Spleen (tissue), 11 donors: ENCODE results near the gene SLC2A6. TPM values are rescaled to one million over a fixed set of nuclear protein-coding genes. Genes with fewer than 3 reads are reported as not detected.

Experiments used
- DNase-seq: peaks from one replicate; pipeline ENCODE4 v3.0.0-alpha.2; 2020
- H3K27ac ChIP-seq, 8 donors: fragments of 200-600 bp; sonication (generic) in 7 of 8; 1 replicate in 4 of 8; 2 replicates in 4 of 8; pipeline versions ENCODE4 v1.5.0 to v1.8.0; 2016 to 2021; ENCODE audit warnings: inconsistent platforms in 4 of 8, mild to moderate bottlenecking in 4 of 8, moderate library complexity in 1 of 8
- H3K27me3 ChIP-seq, 7 donors: fragments of 200-600 bp; sonication (generic) in 6 of 7; replicated peaks in 1 of 7; 1 replicate in 4 of 7; 2 replicates in 3 of 7; pipeline versions ENCODE4 v1.5.0 to v1.8.0; 2016 to 2021; ENCODE audit warnings: inconsistent platforms in 3 of 7, mild to moderate bottlenecking in 1 of 7
- H3K36me3 ChIP-seq, 6 donors: fragments of 200-600 bp; sonication (generic) in 5 of 6; 1 replicate in 4 of 6; 2 replicates in 2 of 6; pipeline versions ENCODE4 v1.5.0 to v1.8.0; 2016 to 2021; ENCODE audit warnings: inconsistent platforms in 2 of 6
- H3K4me1 ChIP-seq, 6 donors: fragments of 200-600 bp; sonication (generic) in 5 of 6; 1 replicate in 3 of 6; 2 replicates in 3 of 6; pipeline versions ENCODE4 v1.5.0 to v1.8.0; 2016 to 2021; ENCODE audit warnings: inconsistent platforms in 3 of 6
- H3K4me3 ChIP-seq, 8 donors: fragments of 200-600 bp; sonication (generic) in 7 of 8; 1 replicate in 4 of 8; 2 replicates in 4 of 8; pipeline versions ENCODE4 v1.5.0 to v1.8.0; 2016 to 2021; ENCODE audit warnings: inconsistent platforms in 4 of 8, mild to moderate bottlenecking in 4 of 8, moderate library complexity in 2 of 8
- H3K9me3 ChIP-seq, 8 donors: fragments of 200-600 bp; sonication (generic) in 7 of 8; 1 replicate in 4 of 8; 2 replicates in 4 of 8; pipeline versions ENCODE4 v1.5.0 to v1.8.0; 2016 to 2021; ENCODE audit warnings: inconsistent platforms in 4 of 8
- POLR2A ChIP-seq, 3 donors: fragments of 450-650 bp; IDR thresholded peaks; one replicate each; pipeline ENCODE4 v1.5.1; 2017; ENCODE audit warnings: antibody characterized with exemption in 3 of 3, mild to moderate bottlenecking in 1 of 3
- POLR2AphosphoS5 ChIP-seq, 3 donors: sonication (generic); formaldehyde crosslinking; IDR thresholded peaks; one replicate each; pipeline ENCODE4 v1.5.1; 2017; ENCODE audit warnings: antibody characterized with exemption in 3 of 3
- WGBS, 5 donors: extraction: QIAGEN DNeasy Blood & Tissue Kit in 3 of 5; methylation state at CpG; one replicate each; pipeline versions ENCODE4 v1.1.5 to v1.1.7; 2013 to 2018; 5-methylcytosine and 5-hydroxymethylcytosine counted together
- intact Hi-C: fragments of 100-400 bp; cut with DNase I; formaldehyde crosslinking; loops from one replicate; pipeline ENCODE4 v1.15.0; 2023; ENCODE audit warnings: low total_unique reads
- polyA plus RNA-seq, 3 donors: library from polyadenylated mRNA; stranded (reverse); fragments of 200-250 nt; gene quantifications; one replicate each; pipeline ENCODE4 v1.2.1, GENCODE V29; 2013
- total RNA-seq, 7 donors: library from RNA; depleted of rRNA in 3 of 7; stranded (reverse); fragments of >200 nt in 3 of 7; fragmentation: NEBNext Ultra II Directional in 4 of 7; extraction: Animal tissue kit (Norgen Biotek cat#: 25700) in 4 of 7; gene quantifications; one replicate each; pipeline versions ENCODE4 v1.1.0 to v1.2.1, GENCODE V29; 2016 to 2021
- TF ChIP-seq, protein P1 (sequence below), 11 experiments: fragments of 200-600 bp in 7 of 11; fragments of 450-650 bp in 4 of 11; sonication (generic) in 4 of 11; IDR thresholded peaks in 8 of 11; conservative IDR thresholded peaks in 3 of 11; 1 replicate in 7 of 11; 2 replicates in 4 of 11; pipeline versions ENCODE4 v1.4.0 to v1.8.0; 2016 to 2021; ENCODE audit warnings: antibody characterized with exemption in 11 of 11, inconsistent platforms in 4 of 11, mild to moderate bottlenecking in 1 of 11
- donor health status: healthy with polysubstance abuse.
- donor health status: DM: no; HTN: no; CAD: no; lungs with moderate emphysema.
- donor health status: DM: no; HTN: no; CAD: no.
- donor health status: Bipolar disorder and iron deficiency.
- donor health status: healthy.
- donor health status: DM: no; HTN: no; CAD: no.
- donor health status: DM: yes; HTN: yes; CAD: no.

Gene SLC2A6
- total and polyA plus RNA-seq, 10 donors = 15.4 to 35.0 (median 21.9) TPM

DNA sequence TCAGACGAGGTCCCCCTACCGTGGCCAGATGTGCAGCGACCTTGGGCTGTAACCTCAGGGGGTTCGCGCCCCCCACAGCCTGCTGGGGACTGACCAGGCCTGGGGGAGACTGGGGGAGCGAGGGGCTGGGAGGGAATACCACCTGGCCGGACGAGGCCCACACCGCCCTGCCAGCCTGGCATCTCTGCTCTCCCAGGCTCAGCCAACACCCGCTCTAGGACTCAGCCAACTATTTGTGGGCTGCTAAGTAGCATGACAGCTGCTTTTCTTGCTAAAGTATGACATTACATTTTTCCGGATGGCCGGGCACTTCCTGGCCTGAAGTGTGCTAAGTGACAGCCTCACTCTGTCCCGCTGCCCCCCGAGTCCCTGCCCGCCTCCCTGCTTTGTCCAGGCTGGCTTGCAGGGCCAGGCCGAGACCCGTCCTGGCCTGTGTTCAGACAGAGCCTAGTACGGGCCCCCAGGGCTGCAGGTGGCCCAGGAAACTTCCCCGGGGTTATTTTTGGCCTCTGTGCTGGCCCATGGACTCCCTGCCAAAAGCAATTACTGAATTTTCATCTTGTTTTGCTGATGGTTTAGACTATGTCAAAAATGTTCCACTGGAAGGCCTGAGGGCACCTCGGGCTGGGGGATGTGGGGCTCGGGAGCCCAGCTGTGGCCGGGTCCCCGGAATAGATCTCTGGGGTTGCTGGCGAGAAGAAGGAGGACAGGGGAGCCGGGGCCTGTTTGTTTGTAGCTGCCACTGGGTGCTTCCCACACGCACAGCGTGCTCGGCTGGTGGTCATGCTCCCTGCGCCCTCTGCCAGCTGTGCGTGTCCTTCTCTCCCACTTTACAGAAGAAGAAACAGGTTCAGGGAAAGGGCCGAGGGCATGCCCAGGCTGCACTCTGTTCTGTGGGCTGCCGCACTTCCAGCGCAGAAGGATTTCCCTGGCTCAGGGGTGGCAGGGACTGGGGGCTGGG, 13.4 kb upstream of the SLC2A6 start:
- Histone ChIP-seq H3K36me3 (no peaks in the 10 kb centered on the region), H3K27me3 (peaks cover 0 to 46% (median 0%) of the 10 kb centered on the region in 7 donors), H3K9me3 (no peaks in the 10 kb centered on the region), H3K27ac (peak overlapping the region in 7 of 8 donors; percentile 29 to 79 (median 76)), H3K4me3 (no peak overlapping the region), H3K4me1 (peaks cover 0 to 32% (median 13%) of the 10 kb centered on the region in 6 donors)
- 59 to 76% (median 70%) methylated on average over 24 to 33 of the region's 33 CpGs for WGBS, 5 donors
- intact Hi-C loops = no loop called here
- TF ChIP-seq, protein P1, sequence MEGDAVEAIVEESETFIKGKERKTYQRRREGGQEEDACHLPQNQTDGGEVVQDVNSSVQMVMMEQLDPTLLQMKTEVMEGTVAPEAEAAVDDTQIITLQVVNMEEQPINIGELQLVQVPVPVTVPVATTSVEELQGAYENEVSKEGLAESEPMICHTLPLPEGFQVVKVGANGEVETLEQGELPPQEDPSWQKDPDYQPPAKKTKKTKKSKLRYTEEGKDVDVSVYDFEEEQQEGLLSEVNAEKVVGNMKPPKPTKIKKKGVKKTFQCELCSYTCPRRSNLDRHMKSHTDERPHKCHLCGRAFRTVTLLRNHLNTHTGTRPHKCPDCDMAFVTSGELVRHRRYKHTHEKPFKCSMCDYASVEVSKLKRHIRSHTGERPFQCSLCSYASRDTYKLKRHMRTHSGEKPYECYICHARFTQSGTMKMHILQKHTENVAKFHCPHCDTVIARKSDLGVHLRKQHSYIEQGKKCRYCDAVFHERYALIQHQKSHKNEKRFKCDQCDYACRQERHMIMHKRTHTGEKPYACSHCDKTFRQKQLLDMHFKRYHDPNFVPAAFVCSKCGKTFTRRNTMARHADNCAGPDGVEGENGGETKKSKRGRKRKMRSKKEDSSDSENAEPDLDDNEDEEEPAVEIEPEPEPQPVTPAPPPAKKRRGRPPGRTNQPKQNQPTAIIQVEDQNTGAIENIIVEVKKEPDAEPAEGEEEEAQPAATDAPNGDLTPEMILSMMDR (IDR thresholded peaks at IDR 0.05 in 8 of 11, conservative IDR thresholded peaks at IDR 0.05 in 3 of 11) = no peak
- peak; percentile 27 to 77 (median 70) for TF ChIP-seq POLR2AphosphoS5 (IDR thresholded peaks at IDR 0.05)
- no peak for DNase-seq

DNA sequence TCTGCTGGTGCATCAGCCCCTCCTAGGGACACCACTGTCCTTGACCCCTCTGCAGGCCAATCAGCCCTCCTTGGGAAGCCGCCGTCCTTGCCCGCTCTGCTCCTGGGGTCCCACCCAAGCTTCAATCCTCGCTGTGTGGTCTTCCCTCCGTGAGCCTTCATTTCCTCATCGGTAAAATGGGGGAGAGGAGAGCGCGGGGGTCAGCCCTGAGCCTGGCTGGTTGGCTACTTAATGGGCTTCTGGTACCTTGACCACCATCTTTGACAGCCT, 12.7 kb upstream of the SLC2A6 start:
- H3K4me1 ChIP-seq = peaks cover 0 to 37% (median 16%) of the 10 kb centered on the region in 6 donors
- no peak overlapping the region for H3K4me3 ChIP-seq
- WGBS, 5 donors = 81 to 90% (median 87%) methylated on average over 5 to 8 of the region's 8 CpGs
- no peaks in the 10 kb centered on the region for H3K36me3 ChIP-seq
- DNase-seq = no peak
- H3K27ac ChIP-seq = peak overlapping the region in 5 of 8 donors; percentile 57 to 79 (median 77)
- TF ChIP-seq, protein P1 (IDR thresholded peaks at IDR 0.05 in 8 of 11, conservative IDR thresholded peaks at IDR 0.05 in 3 of 11) = no peak
- no peak for TF ChIP-seq POLR2A (IDR thresholded peaks at IDR 0.05)
- no peak for TF ChIP-seq POLR2AphosphoS5 (IDR thresholded peaks at IDR 0.05)
- intact Hi-C loops = no loop called here
- peaks cover 0 to 41% (median 0%) of the 10 kb centered on the region in 7 donors for H3K27me3 ChIP-seq
- no peaks in the 10 kb centered on the region for H3K9me3 ChIP-seq

DNA sequence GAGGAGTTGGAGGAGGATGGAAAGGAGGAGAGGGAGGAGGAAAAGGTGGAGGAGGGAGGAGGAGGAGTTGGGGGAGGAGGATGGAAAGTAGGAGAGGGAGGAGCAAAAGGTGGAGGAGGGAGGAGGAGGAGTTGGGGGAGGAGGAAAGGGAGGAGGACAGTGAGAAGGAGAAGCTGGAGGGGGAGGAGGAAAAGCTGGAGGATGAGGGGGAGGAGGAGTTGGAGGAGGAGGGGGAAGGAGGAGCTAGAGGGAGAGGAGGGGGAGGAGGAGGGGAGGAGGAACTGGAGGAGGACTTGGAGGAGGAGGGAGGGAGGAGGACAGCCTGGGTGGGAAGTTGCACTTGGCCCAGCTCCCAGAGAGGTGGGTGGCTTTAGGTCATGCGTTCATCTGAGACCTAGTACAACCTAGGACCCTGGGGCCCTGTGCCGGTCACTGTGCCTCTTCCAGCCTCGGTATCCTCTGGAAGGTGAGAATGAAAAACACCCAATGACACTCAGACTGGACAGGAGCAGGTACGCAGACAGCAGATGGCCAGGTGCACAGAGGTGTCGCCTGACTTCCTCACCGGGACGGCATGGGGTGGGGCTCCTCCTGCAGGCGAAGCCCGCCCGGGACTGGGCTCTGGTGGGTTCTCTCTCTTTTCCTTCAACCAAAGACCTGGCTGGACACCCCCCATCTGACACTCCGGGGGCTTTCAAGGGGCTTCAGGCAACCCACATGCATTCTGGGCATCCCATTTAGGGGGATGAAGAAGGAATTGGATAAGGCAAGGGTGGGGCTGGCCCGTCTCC, 12.2 kb upstream of the SLC2A6 start:
- H3K27ac ChIP-seq = peak overlapping the region in 5 of 8 donors; percentile 57 to 79 (median 77)
- peaks cover 0 to 38% (median 0%) of the 10 kb centered on the region in 7 donors for H3K27me3 ChIP-seq
- no peaks in the 10 kb centered on the region for H3K36me3 ChIP-seq
- intact Hi-C loops = no loop called here
- DNase-seq = peak; percentile 60
- H3K4me1 ChIP-seq = peaks cover 1 to 42% (median 21%) of the 10 kb centered on the region in 6 donors
- TF ChIP-seq, protein P1 (IDR thresholded peaks at IDR 0.05 in 8 of 11, conservative IDR thresholded peaks at IDR 0.05 in 3 of 11) = no peak
- no peak for TF ChIP-seq POLR2A (IDR thresholded peaks at IDR 0.05)
- 76 to 86% (median 83%) methylated on average over 12 of the region's 12 CpGs for WGBS, 5 donors
- H3K9me3 ChIP-seq = no peaks in the 10 kb centered on the region
- no peak overlapping the region for H3K4me3 ChIP-seq
